Keratinocyte (primary cell): ENCODE data around the gene HDAC7. TPM values are rescaled to one million over a fixed set of nuclear protein-coding genes. Genes with fewer than 3 reads are reported as not detected.

ENCODE experiments used
- DNase-seq: peaks from one replicate; pipeline ENCODE4 v3.0.0-alpha.2; 2011; ENCODE audit warnings: low read depth, missing footprints, low spot score
- FAIRE-seq: peaks from 2 replicates; lab custom pipeline; 2011; peaks lifted over from hg19 to GRCh38; lab: Jason Lieb, UNC
- H2AFZ ChIP-seq: 2 replicates; pipeline ENCODE4 v1.6.0; 2012; ENCODE audit warnings: low read length, control low read depth, inconsistent platforms; ENCODE audit not compliant: control insufficient read depth
- H3K27ac ChIP-seq: 2 replicates; pipeline ENCODE4 v1.5.1; 2011; ENCODE audit warnings: low read length; ENCODE audit not compliant: control insufficient read depth, insufficient read depth
- H3K27me3 ChIP-seq: 3 replicates; pipeline ENCODE4 v1.6.0; 2011; ENCODE audit warnings: low read length; ENCODE audit not compliant: control insufficient read depth, insufficient read depth; ENCODE audit errors: extremely low read depth
- H3K36me3 ChIP-seq, 2 experiments: 2 replicates in 1 of 2; 3 replicates in 1 of 2; pipeline ENCODE4 v1.5.1; 2011; ENCODE audit warnings: low read length in 2 of 2, mild to moderate bottlenecking in 1 of 2; ENCODE audit not compliant: control insufficient read depth in 2 of 2, insufficient read depth in 2 of 2; ENCODE audit errors: extremely low read depth in 1 of 2
- H3K4me1 ChIP-seq: 3 replicates; pipeline ENCODE4 v1.5.1; 2011; ENCODE audit warnings: low read length; ENCODE audit not compliant: control insufficient read depth, insufficient read depth; ENCODE audit errors: extremely low read depth
- H3K4me2 ChIP-seq: 3 replicates; pipeline ENCODE4 v1.6.0; 2011; ENCODE audit warnings: low read depth, low read length; ENCODE audit not compliant: control insufficient read depth, insufficient read depth; ENCODE audit errors: extremely low read depth
- H3K4me3 ChIP-seq, 3 experiments: fragments of 200-600 bp in 1 of 3; sonication (generic) in 1 of 3; 2 replicates in 2 of 3; 3 replicates in 1 of 3; pipeline ENCODE4 v1.5.1; 2011 to 2016; ENCODE audit warnings: low read length in 3 of 3, mild to moderate bottlenecking in 3 of 3, control low read depth in 2 of 3, inconsistent platforms in 1 of 3, low read depth in 1 of 3, mixed read lengths in 1 of 3, mixed run types in 1 of 3, moderate library complexity in 1 of 3; ENCODE audit not compliant: control insufficient read depth in 2 of 3, insufficient read depth in 2 of 3; ENCODE audit errors: extremely low read depth in 1 of 3
- H3K79me2 ChIP-seq: 2 replicates; pipeline ENCODE4 v1.6.0; 2012; ENCODE audit warnings: low read length; ENCODE audit not compliant: control insufficient read depth, insufficient read depth
- H3K9ac ChIP-seq: 3 replicates; pipeline ENCODE4 v1.6.0; 2011; ENCODE audit warnings: low read length; ENCODE audit not compliant: control insufficient read depth, insufficient read depth; ENCODE audit errors: extremely low read depth
- H3K9me1 ChIP-seq: 3 replicates; pipeline ENCODE4 v1.6.0; 2011; ENCODE audit warnings: low read length; ENCODE audit not compliant: control insufficient read depth, insufficient read depth; ENCODE audit errors: extremely low read depth
- H3K9me3 ChIP-seq: 2 replicates; pipeline ENCODE4 v1.5.1; 2012; ENCODE audit warnings: low read depth, low read length; ENCODE audit not compliant: control insufficient read depth
- H4K20me1 ChIP-seq: 3 replicates; pipeline ENCODE4 v1.6.0; 2011; ENCODE audit warnings: low read length; ENCODE audit not compliant: control insufficient read depth, insufficient read depth; ENCODE audit errors: extremely low read depth
- EZH2 ChIP-seq: IDR thresholded peaks from one replicate; pipeline ENCODE4 v1.6.1; 2012; ENCODE audit warnings: inconsistent platforms, mild to moderate bottlenecking, low read length, moderate library complexity
- dilution Hi-C: fragments of 300-500 bp; cut with MboI; formaldehyde crosslinking; loops from one replicate; pipeline ENCODE4 v1.7.0; 2020; ENCODE audit warnings: low sequenced_read_pairs; ENCODE audit not compliant: extremely low pct_ligation_motif_present
- polyA minus RNA-seq, 3 experiments: library from RNA; depleted of rRNA, polyadenylated mRNA; stranded (reverse); fragments of >200 nt; gene quantifications; 1 replicate in 1 of 3; 2 replicates in 1 of 3; 3 replicates in 1 of 3; pipeline ENCODE4 v1.2.3, GENCODE V29; 2011
- polyA plus RNA-seq, 5 experiments: library from polyadenylated mRNA; depleted of rRNA in 3 of 5; stranded (reverse) in 3 of 5; stranded (forward) in 1 of 5; unstranded in 1 of 5; fragments of >200 nt; gene quantifications; 1 replicate in 1 of 5; 2 replicates in 3 of 5; 3 replicates in 1 of 5; pipeline versions ENCODE4 v1.2.1 to v1.2.3, GENCODE V29; 2011 to 2012; ENCODE audit warnings: missing spikeins in 2 of 5, low read depth in 1 of 5, low replicate concordance in 1 of 5
- TF ChIP-seq, protein P1 (sequence below), 3 experiments: IDR thresholded peaks in 1 of 3; conservative IDR thresholded peaks in 1 of 3; optimal IDR thresholded peaks in 1 of 3; 2 replicates in 2 of 3; 3 replicates in 1 of 3; pipeline versions ENCODE3 to v1.5.1; 2011; ENCODE audit warnings: low read length in 3 of 3, mild to moderate bottlenecking in 3 of 3, moderate library complexity in 2 of 3, control low read depth in 1 of 3, inconsistent platforms in 1 of 3; ENCODE audit not compliant: insufficient read depth in 2 of 3; ENCODE audit errors: extremely low read depth in 1 of 3

HDAC7 gene
- 15.8 to 32.4 TPM (median 17.0 TPM) in 3 replicates for polyA plus RNA-seq
- polyA plus RNA-seq (2011; ENCODE audit: low read depth), result 27.9 TPM
- 13.0 and 21.8 TPM in 2 replicates for polyA plus RNA-seq (2011; cell fraction: cytosol; rRNA removed)
- polyA plus RNA-seq (2011; cell fraction: nucleus; rRNA removed), result 67.6 and 79.0 TPM in 2 replicates
- 24.3 and 37.1 TPM in 2 replicates for polyA plus RNA-seq (2012; ENCODE audit: low replicate concordance)
- polyA minus RNA-seq, result 13.7 to 55.7 TPM (median 18.8 TPM) in 3 replicates
- polyA minus RNA-seq (2011; cell fraction: cytosol; rRNA and poly(A)+ RNA removed), result 32.6 TPM
- polyA minus RNA-seq (2011; cell fraction: nucleus; rRNA and poly(A)+ RNA removed), result 23.3 and 24.6 TPM in 2 replicates

DNA sequence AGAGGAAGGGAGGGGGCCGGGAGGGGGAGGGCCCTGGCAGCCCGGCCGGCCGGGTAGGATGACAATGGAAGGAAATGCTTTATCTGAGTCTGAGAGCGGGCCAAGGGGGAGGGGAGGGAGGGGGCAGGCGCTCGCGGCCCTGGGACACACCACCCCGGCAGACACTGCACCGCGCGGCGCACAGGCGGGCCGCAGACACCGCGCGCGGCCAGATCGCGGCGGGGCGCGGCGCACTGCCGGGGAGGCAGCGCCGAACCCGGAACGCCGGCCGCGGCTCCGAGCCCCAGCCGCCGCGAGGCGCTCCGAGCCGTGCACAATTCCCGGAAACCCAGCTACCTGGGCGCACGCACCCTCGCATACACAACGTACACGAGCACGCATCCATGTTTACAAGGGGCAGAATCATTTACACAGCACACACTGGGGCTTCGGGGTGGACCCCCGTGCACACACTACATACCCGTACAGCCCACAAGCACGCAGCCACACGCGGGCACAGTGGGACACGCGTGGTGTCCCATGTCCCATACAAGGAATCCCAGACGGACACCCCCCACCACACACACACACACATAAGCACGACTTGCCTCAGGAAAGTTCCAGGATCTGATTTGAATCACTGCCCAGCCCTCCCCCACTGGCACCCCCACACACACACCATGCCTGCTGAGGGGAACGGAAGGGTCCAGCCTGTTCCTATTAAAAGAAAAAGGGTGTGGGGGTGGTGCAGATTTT, at the start of gene HDAC7:
HDAC7 (minus strand) TSS at position 8 of the 735 bp plus-strand sequence. CDS start 118 bp downstream, outside the sequence.
- Histone ChIP-seq H3K4me1 (peaks cover 49% of the 10 kb centered on the region), H3K9me1 (peaks cover 8% of the 10 kb centered on the region), H3K79me2 (peaks cover 55% of the 10 kb centered on the region), H3K4me2 (peak within 1 kb of the TSS; percentile 97), H3K36me3 (peaks cover 1 to 11% of the 10 kb centered on the region in 2 experiments), H3K9ac (peak within 1 kb of the TSS; percentile 91), H3K27ac (peak within 1 kb of the TSS; percentile 92), H4K20me1 (peaks cover 2% of the 10 kb centered on the region), H3K9me3 (no peaks in the 10 kb centered on the region), H3K27me3 (no peaks in the 10 kb centered on the region), H3K4me3 (peak within 1 kb of the TSS; percentile 69 to 94 (median 83)), H2AFZ (peak within 1 kb of the TSS; percentile 64)
- no peak for TF ChIP-seq EZH2
- TF ChIP-seq, protein P1, sequence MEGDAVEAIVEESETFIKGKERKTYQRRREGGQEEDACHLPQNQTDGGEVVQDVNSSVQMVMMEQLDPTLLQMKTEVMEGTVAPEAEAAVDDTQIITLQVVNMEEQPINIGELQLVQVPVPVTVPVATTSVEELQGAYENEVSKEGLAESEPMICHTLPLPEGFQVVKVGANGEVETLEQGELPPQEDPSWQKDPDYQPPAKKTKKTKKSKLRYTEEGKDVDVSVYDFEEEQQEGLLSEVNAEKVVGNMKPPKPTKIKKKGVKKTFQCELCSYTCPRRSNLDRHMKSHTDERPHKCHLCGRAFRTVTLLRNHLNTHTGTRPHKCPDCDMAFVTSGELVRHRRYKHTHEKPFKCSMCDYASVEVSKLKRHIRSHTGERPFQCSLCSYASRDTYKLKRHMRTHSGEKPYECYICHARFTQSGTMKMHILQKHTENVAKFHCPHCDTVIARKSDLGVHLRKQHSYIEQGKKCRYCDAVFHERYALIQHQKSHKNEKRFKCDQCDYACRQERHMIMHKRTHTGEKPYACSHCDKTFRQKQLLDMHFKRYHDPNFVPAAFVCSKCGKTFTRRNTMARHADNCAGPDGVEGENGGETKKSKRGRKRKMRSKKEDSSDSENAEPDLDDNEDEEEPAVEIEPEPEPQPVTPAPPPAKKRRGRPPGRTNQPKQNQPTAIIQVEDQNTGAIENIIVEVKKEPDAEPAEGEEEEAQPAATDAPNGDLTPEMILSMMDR (optimal IDR thresholded peaks at IDR 0.05 in 1 of 3, IDR thresholded peaks at IDR 0.05 in 1 of 3, conservative IDR thresholded peaks at IDR 0.05 in 1 of 3; ENCODE audit: extremely low read depth in 1 of 3, insufficient read depth in 2 of 3, low read length in 3 of 3), result no peak
- DNase-seq, result no peak
- dilution Hi-C loops, result no loop called here
- no peak for FAIRE-seq

DNA sequence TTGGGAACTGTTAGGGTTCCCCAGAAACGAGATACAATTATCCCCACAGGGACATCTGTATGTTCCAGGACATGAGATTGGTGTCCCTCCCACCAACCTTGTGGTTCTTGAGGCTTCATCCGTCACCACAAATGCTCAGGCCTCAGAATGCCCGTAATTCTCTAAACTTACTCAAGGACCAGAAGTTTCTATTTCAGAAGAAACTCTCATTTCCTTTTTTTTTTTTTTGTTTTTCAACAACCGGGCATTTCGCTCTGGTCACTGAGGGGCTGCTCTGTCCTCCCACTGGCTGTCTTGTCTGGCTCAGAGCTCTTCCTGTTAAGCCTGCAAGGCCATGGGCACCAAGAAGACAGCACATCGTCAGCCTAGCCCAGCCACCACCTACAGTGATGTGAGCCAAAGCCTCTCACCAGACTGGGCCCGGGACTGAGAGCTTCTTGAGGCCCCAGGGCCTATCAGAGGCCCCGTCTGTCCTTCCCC, 48.9 kb upstream of the HDAC7 start:
- Histone ChIP-seq H3K79me2 (no peaks in the 10 kb centered on the region), H2AFZ (no peak overlapping the region), H3K9me3 (no peaks in the 10 kb centered on the region), H3K4me3 (no peak overlapping the region), H3K27ac (no peak overlapping the region), H3K4me2 (no peak overlapping the region), H3K9me1 (no peaks in the 10 kb centered on the region), H3K36me3 (peaks cover 16 to 36% of the 10 kb centered on the region in 2 experiments), H3K27me3 (no peaks in the 10 kb centered on the region), H4K20me1 (no peaks in the 10 kb centered on the region), H3K4me1 (peaks cover 19% of the 10 kb centered on the region), H3K9ac (no peak overlapping the region)
- DNase-seq (no peak), FAIRE-seq (no peak)
- dilution Hi-C loops, result no loop called here
- TF ChIP-seq, protein P1 (optimal IDR thresholded peaks at IDR 0.05 in 1 of 3, IDR thresholded peaks at IDR 0.05 in 1 of 3, conservative IDR thresholded peaks at IDR 0.05 in 1 of 3; ENCODE audit: extremely low read depth in 1 of 3, insufficient read depth in 2 of 3, low read length in 3 of 3), result no peak
- TF ChIP-seq EZH2, result no peak
